ENCODE results near the gene MAST4.

Gene MAST4

GRCh38 chr5:67216564-67216963, 620.4 kb downstream of the MAST4 start:
- Histone ChIP-seq H3K9me2 (replicated peaks; ENCODE audit: control insufficient read depth, low read length) (no peaks in the 10 kb centered on the region), H3K79me2 (ENCODE audit: control insufficient read depth, low read length) (no peaks in the 10 kb centered on the region), H4K20me1 (ENCODE audit: control insufficient read depth, insufficient read depth, low read depth, low read length) (no peaks in the 10 kb centered on the region), H3K4me1 (ENCODE audit: control insufficient read depth, low read length) (peaks cover 27% of the 10 kb centered on the region), H3K36me3 (ENCODE audit: control insufficient read depth, low read length) (no peaks in the 10 kb centered on the region), H3K27me3 (ENCODE audit: control insufficient read depth, low read length) (no peaks in the 10 kb centered on the region), H3K4me3 (ENCODE audit: low read length) (peak overlapping the region; percentile 66), H3K9me3 (ENCODE audit: control insufficient read depth, insufficient read depth, low read length) (no peaks in the 10 kb centered on the region), H3F3A (ENCODE audit: control insufficient read depth, insufficient read depth) (0 out of 2 replicates have a peak, but pooled peaks cover 7% of the 10 kb centered on the region), H3K4me2 (ENCODE audit: low read length) (peak overlapping the region; percentile 90), H3K27ac (ENCODE audit: low read depth, low read length) (peak overlapping the region; percentile 68)
- no peak for TF ChIP-seq CTCF (IDR thresholded peaks at IDR 0.05; ENCODE audit: low read depth, low read length, poor library complexity, severe bottlenecking)
- TF ChIP-seq EZH2phosphoT487 (IDR thresholded peaks at IDR 0.05; ENCODE audit: borderline replicate concordance, low read length), result no peak

All from DOHH2 (cell line).